Rectal smooth muscle tissue (tissue), 1 donor: Measurements from ENCODE around the gene FREM1.

ENCODE experiments used
- H3K27ac ChIP-seq: one replicate; pipeline ENCODE4 v1.7.0; 2013; ENCODE audit warnings: low read depth, low read length, inconsistent platforms
- H3K27me3 ChIP-seq: one replicate; pipeline ENCODE4 v1.7.0; 2013; ENCODE audit warnings: low read length; ENCODE audit not compliant: control insufficient read depth, insufficient read depth
- H3K36me3 ChIP-seq: one replicate; pipeline ENCODE4 v1.7.0; 2013; ENCODE audit warnings: low read length; ENCODE audit not compliant: control insufficient read depth, insufficient read depth
- H3K4me1 ChIP-seq: one replicate; pipeline ENCODE4 v1.7.0; 2013; ENCODE audit warnings: low read length; ENCODE audit not compliant: control insufficient read depth, insufficient read depth
- H3K4me3 ChIP-seq: one replicate; pipeline ENCODE4 v1.7.0; 2013; ENCODE audit warnings: low read length
- H3K9ac ChIP-seq: one replicate; pipeline ENCODE4 v1.7.0; 2013; ENCODE audit warnings: low read length

FREM1 gene

DNA sequence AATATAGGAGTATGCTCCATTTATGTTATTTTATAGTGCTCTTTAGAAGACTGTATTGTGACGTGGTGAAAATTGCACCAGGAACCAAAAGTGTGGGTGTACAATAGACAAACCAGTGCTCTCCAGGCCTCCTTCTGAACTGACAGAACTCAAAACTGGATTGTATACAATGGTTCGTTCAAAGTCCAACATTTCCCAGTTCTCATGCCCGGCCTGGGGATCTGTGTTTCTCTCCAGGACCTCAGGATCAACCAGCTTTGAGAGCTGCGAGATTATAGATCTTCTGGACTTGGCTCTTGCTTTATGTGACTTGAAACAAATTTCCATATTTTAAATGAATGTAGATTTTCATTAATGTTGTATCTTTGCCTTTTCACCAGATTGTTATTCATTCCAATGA is 126.9 kb downstream of the FREM1 start:
- Histone ChIP-seq H3K9ac (no peak overlapping the region), H3K4me1 (no peaks in the 10 kb centered on the region), H3K27ac (no peak overlapping the region), H3K36me3 (no peaks in the 10 kb centered on the region), H3K27me3 (no peaks in the 10 kb centered on the region), H3K4me3 (no peak overlapping the region)

DNA sequence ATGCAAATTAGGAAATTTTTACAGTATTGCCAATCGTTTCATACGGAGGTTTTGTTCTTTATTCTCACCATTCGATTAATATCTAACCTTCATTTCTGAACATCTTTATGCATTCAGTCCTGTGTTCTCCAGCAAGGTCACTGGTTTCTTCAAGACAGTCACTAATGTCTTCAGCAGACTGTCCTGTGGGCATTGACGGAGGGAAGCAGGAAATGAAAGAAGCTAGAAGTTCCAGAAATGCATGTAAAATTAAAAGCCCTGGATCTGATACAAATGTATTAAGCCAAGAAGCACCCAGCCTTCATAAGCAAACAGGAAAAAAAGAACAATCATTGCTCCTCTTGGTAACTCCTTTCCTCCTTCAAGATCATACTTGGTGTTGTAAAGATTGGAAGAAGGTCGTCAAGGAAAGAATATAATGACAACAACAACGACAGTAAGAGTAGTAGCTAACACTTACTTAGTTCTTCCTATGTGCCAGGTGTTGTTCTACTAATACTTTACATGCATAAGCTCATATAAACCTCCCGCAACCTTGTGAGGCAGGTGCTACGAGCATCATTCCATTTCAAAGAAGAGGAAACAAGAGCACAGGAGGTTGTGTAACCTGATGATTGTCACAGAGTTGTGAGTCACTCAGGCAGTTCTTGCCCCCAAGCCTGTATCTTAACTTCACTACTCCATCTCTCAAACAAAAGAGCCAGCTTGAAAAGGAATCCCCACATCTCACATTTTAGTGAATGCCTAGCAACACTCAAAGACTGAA is 127.8 kb downstream of the FREM1 start:
- Histone ChIP-seq H3K4me1 (no peaks in the 10 kb centered on the region), H3K9ac (no peak overlapping the region), H3K27me3 (no peaks in the 10 kb centered on the region), H3K27ac (no peak overlapping the region), H3K4me3 (no peak overlapping the region), H3K36me3 (no peaks in the 10 kb centered on the region)

DNA sequence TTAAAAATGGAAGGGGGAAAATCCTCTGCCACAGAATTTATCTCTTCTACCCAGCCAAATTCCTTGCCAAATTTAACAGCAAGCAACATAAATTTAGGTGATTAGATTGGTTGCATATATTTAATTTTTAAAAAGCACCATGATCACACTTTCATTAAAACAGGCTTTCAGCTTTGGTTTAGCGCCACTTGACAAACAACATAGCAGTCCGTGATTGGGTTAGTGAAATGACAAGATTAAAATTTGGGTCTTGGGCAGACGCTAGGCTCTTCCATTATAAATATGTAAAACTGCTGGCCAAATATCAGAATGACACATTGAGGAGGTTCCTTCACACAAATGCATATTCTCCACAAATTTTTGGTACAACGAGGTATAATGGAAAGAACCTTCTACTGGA is 129.5 kb downstream of the FREM1 start:
- Histone ChIP-seq H3K27me3 (no peaks in the 10 kb centered on the region), H3K36me3 (no peaks in the 10 kb centered on the region), H3K4me1 (no peaks in the 10 kb centered on the region), H3K9ac (no peak overlapping the region), H3K27ac (no peak overlapping the region), H3K4me3 (no peak overlapping the region)

DNA sequence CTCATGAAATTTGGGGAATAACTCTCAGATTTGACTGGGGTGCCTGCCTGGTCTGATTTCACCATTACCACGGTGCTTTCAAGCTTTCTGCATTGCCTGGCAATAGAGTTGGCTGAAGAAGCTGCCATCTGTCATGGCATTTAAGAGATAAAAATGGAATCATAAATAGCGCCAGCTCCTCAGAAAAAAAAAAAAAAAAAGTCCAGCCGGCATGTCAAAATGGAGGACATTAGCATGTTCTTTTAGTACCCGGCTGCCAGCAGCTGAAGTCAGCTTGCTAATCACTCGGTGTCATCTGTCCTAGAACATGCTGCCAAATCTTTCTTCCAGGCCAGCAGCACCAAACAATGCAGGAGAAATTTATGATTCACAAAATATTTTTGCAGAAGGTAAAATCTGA is 130.0 kb downstream of the FREM1 start:
- H3K9ac ChIP-seq, result no peak overlapping the region
- H3K27me3 ChIP-seq, result no peaks in the 10 kb centered on the region
- H3K4me1 ChIP-seq, result no peaks in the 10 kb centered on the region
- H3K36me3 ChIP-seq, result no peaks in the 10 kb centered on the region
- H3K27ac ChIP-seq, result no peak overlapping the region
- no peak overlapping the region for H3K4me3 ChIP-seq

DNA sequence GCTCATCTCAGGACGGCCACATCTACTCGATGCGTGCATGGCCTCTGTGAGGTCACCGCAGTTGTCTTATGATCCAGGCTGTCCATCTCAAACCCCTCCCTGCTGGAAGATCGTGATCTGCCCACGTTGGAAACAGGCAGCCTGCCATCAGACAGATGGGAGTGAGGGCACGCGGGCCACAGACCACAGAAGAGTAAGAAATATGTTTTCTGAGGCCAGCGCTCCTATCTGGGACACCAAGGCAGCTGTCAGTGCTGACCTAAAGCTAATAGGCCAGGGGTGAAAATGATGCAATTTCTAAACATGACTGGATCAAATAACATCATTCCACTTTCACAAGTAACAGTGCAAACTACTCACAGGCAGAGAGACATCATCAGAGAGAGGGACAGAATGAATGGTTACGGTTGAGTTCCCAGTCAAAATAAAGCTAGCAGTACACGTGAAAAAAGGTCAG is 130.6 kb downstream of the FREM1 start:
- Histone ChIP-seq H3K4me3 (no peak overlapping the region), H3K4me1 (no peaks in the 10 kb centered on the region), H3K36me3 (no peaks in the 10 kb centered on the region), H3K27me3 (no peaks in the 10 kb centered on the region), H3K9ac (no peak overlapping the region), H3K27ac (no peak overlapping the region)

DNA sequence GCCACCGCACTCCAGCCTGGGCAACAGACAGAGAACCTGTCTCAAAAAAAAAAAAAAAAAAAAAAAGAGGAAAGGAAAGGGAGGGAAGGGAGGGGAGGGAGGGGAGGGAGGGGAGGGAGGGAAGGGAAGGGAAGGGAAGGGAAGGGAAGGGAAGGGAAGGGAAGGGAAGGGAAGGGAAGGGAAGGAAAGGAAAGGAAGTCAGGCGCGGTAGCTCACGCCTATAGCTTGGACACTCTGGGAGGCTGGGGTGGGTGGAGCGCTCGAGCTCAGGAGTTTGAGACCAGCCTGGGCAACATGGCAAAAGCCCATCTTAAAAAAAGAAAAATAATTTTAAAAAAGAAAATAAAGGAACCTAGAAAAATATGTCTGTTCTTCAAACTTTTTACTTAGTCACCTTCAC is 131.7 kb downstream of the FREM1 start:
- Histone ChIP-seq H3K9ac (no peak overlapping the region), H3K36me3 (no peaks in the 10 kb centered on the region), H3K4me3 (no peak overlapping the region), H3K27ac (no peak overlapping the region), H3K4me1 (no peaks in the 10 kb centered on the region), H3K27me3 (no peaks in the 10 kb centered on the region)

DNA sequence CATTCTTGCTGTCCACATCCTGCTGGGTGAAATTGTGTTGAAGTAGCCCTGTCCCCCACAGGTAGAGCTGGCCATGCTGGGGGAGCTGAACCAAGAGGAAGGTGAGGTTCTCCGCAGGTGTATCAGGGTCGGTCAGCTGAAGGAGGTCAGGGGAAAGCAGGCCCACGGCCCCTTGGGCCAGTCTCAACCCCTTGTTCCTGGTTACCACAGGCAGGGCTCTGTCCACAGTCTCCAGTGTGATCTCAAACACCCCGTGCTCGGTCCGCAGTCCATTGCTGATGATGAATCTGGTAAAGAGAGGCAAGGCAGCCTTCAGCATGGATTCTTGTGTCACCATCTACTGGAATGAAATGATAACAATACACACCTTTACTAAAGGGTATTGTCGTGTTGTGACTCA is 134.3 kb downstream of the FREM1 start:
- H3K4me1 ChIP-seq, result no peaks in the 10 kb centered on the region
- H3K27ac ChIP-seq, result no peak overlapping the region
- no peaks in the 10 kb centered on the region for H3K27me3 ChIP-seq
- H3K36me3 ChIP-seq, result no peaks in the 10 kb centered on the region
- H3K4me3 ChIP-seq, result no peak overlapping the region
- H3K9ac ChIP-seq, result no peak overlapping the region

DNA sequence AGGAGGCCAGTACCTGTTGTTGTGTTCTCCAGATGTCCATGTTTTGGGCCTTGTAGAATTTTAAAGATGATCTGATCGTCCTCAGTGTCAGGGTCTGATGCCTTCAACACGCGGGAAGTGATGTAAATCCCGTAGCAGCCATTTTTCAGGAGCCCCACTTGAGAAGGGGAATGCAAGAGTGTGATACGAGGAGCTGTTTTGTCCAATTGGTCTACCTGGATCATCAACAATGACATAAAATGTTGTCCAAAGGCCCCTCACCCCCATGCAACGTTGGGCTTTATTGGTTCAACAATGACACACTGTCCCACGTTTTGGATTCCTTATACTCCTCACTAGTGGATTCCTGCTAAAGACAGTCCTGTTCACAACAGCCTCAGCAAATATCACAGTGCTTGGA is 139.6 kb downstream of the FREM1 start:
- no peak overlapping the region for H3K9ac ChIP-seq
- H3K36me3 ChIP-seq, result no peaks in the 10 kb centered on the region

DNA sequence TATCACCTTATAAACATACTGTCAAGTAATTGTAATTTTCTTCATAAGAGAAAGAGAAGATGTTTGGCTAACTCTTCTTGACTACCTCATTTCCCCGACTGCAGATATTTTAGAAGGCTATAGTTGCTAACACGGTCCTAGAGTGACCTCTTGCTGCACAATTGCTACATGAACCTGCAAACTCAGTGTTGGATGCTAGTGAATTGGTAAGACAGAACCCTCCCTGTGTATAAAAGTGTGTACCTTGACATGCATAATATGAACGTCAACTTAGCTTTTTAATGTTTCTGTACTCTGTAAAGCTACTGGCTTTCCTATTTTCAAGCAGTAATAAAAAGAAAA is 141.0 kb downstream of the FREM1 start:
- Histone ChIP-seq H3K27me3 (no peaks in the 10 kb centered on the region), H3K9ac (no peak overlapping the region), H3K36me3 (no peaks in the 10 kb centered on the region), H3K4me1 (no peaks in the 10 kb centered on the region), H3K27ac (no peak overlapping the region), H3K4me3 (no peak overlapping the region)

More for the DNA sequence above, 139.6 kb downstream of the FREM1 start:
- Histone ChIP-seq H3K27me3 (no peaks in the 10 kb centered on the region), H3K4me1 (no peaks in the 10 kb centered on the region), H3K4me3 (no peak overlapping the region), H3K27ac (no peak overlapping the region)

DNA sequence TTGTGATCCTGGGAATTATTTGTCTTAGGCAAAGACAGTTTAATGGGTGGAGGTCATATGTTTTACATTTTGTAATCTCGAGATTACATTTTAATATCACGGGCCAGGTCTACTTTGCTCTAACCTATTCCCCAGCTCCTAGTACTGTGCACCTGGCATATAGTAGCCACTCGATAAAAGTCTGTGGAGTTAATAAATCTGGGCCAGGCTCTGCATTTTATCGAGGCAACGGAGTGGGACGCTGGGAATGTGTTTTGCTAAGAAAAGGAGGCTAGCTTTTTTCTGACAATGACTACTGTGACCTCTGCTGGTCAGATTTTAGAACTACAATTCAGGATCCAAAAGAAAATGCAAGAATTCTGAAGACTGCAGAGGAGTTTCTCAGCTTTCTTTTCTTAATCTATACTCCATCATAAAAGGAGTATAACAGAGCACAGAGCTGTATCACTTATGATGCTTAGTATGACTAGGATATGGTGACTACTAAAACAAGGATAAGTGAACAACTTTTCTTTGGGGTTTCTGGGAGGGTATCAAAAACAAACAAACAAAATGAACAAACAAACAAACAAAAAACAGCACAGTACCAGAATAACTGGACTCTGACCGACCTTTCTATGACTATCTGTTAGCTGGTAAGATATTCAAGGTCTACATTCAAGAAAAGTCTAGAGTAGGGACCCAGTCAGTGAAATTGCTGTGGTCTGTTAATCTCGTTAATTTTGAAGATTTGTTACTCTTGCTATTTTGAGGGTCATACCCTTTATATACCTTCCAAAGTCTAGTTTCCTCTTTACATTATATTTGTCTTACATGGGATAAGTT is 141.6 kb downstream of the FREM1 start:
- Histone ChIP-seq H3K9ac (no peak overlapping the region), H3K4me3 (no peak overlapping the region), H3K4me1 (no peaks in the 10 kb centered on the region)

DNA sequence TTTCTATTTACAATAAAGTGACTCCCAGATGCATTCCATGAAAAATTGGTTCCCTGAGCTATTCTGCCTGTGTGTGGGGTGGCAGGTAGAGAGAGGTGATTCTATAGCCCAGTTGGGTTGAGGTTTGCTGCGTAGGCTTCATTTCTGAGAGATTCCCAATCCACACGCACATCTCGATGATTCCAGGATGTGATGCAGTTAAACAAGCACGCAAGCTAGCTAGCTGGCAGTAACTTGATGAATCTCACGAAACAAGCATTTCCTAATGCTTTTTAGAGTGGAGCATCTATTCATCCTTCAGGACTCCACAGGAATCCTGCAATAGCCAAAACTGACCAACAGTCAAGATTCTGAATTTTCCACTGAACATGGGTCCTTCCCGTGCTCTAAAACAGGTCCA is 143.9 kb downstream of the FREM1 start:
- Histone ChIP-seq H3K36me3 (no peaks in the 10 kb centered on the region), H3K9ac (no peak overlapping the region), H3K4me1 (no peaks in the 10 kb centered on the region), H3K27ac (no peak overlapping the region), H3K27me3 (no peaks in the 10 kb centered on the region), H3K4me3 (no peak overlapping the region)

More for the DNA sequence above, 141.6 kb downstream of the FREM1 start:
- Histone ChIP-seq H3K36me3 (no peaks in the 10 kb centered on the region), H3K27ac (no peak overlapping the region), H3K27me3 (no peaks in the 10 kb centered on the region)

DNA sequence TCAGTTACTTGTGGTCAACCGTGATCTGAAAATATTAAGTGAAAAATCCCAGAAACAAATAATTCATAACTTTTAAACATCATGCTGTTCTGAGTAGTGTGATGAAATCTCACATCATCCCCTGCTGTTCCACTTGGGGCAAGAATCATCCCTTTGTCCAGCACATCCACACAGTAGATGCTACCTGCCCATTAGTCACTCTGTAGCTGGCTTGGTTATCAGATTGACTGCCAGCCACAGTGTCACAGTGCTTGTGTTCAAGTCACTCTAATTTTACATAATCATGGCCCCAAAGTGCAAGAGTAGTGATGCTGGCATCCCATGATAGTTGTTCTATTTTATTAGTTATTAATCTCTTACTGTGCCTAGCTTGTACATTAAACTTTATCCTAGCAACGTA is 148.6 kb downstream of the FREM1 start:
- Histone ChIP-seq H3K27ac (no peak overlapping the region), H3K36me3 (no peaks in the 10 kb centered on the region), H3K4me3 (no peak overlapping the region), H3K4me1 (no peaks in the 10 kb centered on the region), H3K27me3 (no peaks in the 10 kb centered on the region), H3K9ac (no peak overlapping the region)

DNA sequence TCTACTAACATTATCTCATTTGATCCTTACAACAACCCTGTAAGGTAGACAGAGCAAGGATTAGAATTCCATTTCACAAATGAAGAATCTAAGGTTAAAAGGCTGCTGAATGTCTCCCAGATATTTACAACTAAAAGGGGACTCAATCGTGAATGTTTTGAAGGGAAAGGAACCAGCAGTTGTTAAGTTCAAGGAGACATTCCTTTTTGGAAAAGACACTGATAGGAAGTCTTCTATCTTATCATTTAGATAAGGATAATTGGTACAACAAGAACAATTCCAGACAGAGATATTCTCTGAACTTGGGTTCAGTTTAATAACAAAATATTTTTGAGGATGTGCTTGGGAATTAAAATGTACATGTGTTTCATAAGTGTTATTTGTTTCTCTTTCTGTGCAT is 150.2 kb downstream of the FREM1 start:
- H3K27me3 ChIP-seq, result no peaks in the 10 kb centered on the region

More for the DNA sequence above, 150.2 kb downstream of the FREM1 start:
- no peak overlapping the region for H3K4me3 ChIP-seq
- no peak overlapping the region for H3K9ac ChIP-seq
- no peaks in the 10 kb centered on the region for H3K4me1 ChIP-seq
- no peak overlapping the region for H3K27ac ChIP-seq
- H3K36me3 ChIP-seq, result no peaks in the 10 kb centered on the region
